ENCODE measurements around the gene DCHS1. TPM values are rescaled to one million over a fixed set of nuclear protein-coding genes. Genes with fewer than 3 reads are reported as not detected.

Gene DCHS1
- total RNA-seq, 2 experiments from 2014 or later: 0.23 to 0.29 TPM

GRCh38 chr11:6655020-6655789 lies 404 bp downstream of the DCHS1 start:
- ChIA-PET CTCF (no interaction called here), POLR2A (no interaction called here)
- no peak overlapping the region for H3K27ac Mint-ChIP-seq
- H3K36me3 Mint-ChIP-seq (ENCODE audit: low read depth): no peaks in the 10 kb centered on the region
- peaks cover 4% of the 10 kb centered on the region for H3K4me1 Mint-ChIP-seq (ENCODE audit: low read depth)
- peaks cover 13% of the 10 kb centered on the region for H3K27me3 Mint-ChIP-seq (ENCODE audit: low read depth)
- H3K9me3 Mint-ChIP-seq (ENCODE audit: insufficient read depth): no peaks in the 10 kb centered on the region
- DNase-seq (no peak), ATAC-seq (peak; percentile 44)
- H3K4me3 Mint-ChIP-seq: no peak overlapping the region

- CTCF ChIA-PET: interaction anchor here (1.0 to 2.1 kb wide), 5 partner anchors 14 to 50 kb away, joined by 3 to 8 read pairs (median 3); partner anchors contain the start of genes MRPL17, TAF10 and TPP1
- POLR2A ChIA-PET: no interaction called here
- DNase-seq (no peak), ATAC-seq (no peak)
- peaks cover 4% of the 10 kb centered on the region for H3K4me1 Mint-ChIP-seq (ENCODE audit: low read depth)
- no peaks in the 10 kb centered on the region for H3K9me3 Mint-ChIP-seq (ENCODE audit: insufficient read depth)
- peaks cover 13% of the 10 kb centered on the region for H3K27me3 Mint-ChIP-seq (ENCODE audit: low read depth)
- H3K36me3 Mint-ChIP-seq (ENCODE audit: low read depth): no peaks in the 10 kb centered on the region
- no peak overlapping the region for H3K27ac Mint-ChIP-seq
- H3K4me3 Mint-ChIP-seq: no peak overlapping the region
These were observed 1.2 kb downstream of the DCHS1 start for GRCh38 chr11:6654281-6655019.

GRCh38 chr11:6653656-6654055 lies 2.0 kb downstream of the DCHS1 start:
- Mint-ChIP-seq H3K27me3 (ENCODE audit: low read depth) (peaks cover 13% of the 10 kb centered on the region), H3K36me3 (ENCODE audit: low read depth) (no peaks in the 10 kb centered on the region), H3K4me3 (no peak overlapping the region), H3K4me1 (ENCODE audit: low read depth) (peaks cover 4% of the 10 kb centered on the region), H3K27ac (no peak overlapping the region), H3K9me3 (ENCODE audit: insufficient read depth) (no peaks in the 10 kb centered on the region)
- CTCF ChIA-PET: interaction anchor here (1.0 to 2.1 kb wide), 5 partner anchors 15 to 49 kb away, joined by 3 to 8 read pairs (median 3); partner anchors contain the start of genes MRPL17, TAF10 and TPP1
- DNase-seq: no peak
- POLR2A ChIA-PET: no interaction called here
- ATAC-seq: no peak

- ATAC-seq: no peak
- Mint-ChIP-seq H3K4me1 (ENCODE audit: low read depth) (peaks cover 4% of the 10 kb centered on the region), H3K36me3 (ENCODE audit: low read depth) (no peaks in the 10 kb centered on the region), H3K27me3 (ENCODE audit: low read depth) (peaks cover 13% of the 10 kb centered on the region), H3K27ac (no peak overlapping the region), H3K9me3 (ENCODE audit: insufficient read depth) (no peaks in the 10 kb centered on the region), H3K4me3 (no peak overlapping the region)
- POLR2A ChIA-PET: no interaction called here
- CTCF ChIA-PET: interaction anchor here (1.0 to 2.1 kb wide), 3 partner anchors 15 to 41 kb away, joined by 3 to 8 read pairs (median 7); partner anchors contain the start of genes MRPL17 and TAF10
- DNase-seq: no peak
These were observed 2.5 kb downstream of the DCHS1 start for GRCh38 chr11:6653097-6653496.

GRCh38 chr11:6652182-6652581 lies 3.4 kb downstream of the DCHS1 start:
- Mint-ChIP-seq H3K27ac (no peak overlapping the region), H3K4me1 (ENCODE audit: low read depth) (peaks cover 4% of the 10 kb centered on the region), H3K27me3 (ENCODE audit: low read depth) (peaks cover 13% of the 10 kb centered on the region), H3K9me3 (ENCODE audit: insufficient read depth) (no peaks in the 10 kb centered on the region), H3K4me3 (no peak overlapping the region), H3K36me3 (ENCODE audit: low read depth) (no peaks in the 10 kb centered on the region)
- ATAC-seq (no peak), DNase-seq (no peak)
- ChIA-PET CTCF (interaction anchor here (1.2 kb wide), 1 partner anchor 86 kb away, joined by 3 read pairs; no protein-coding TSS in a partner anchor), POLR2A (no interaction called here)

- peaks cover under 1% of the 10 kb centered on the region for H3K4me1 Mint-ChIP-seq (ENCODE audit: low read depth)
- peaks cover 2% of the 10 kb centered on the region for H3K27me3 Mint-ChIP-seq (ENCODE audit: low read depth)
- no peak for ATAC-seq
- H3K4me3 Mint-ChIP-seq: no peak overlapping the region
- H3K36me3 Mint-ChIP-seq (ENCODE audit: low read depth): no peaks in the 10 kb centered on the region
- CTCF ChIA-PET: interaction anchor here (1.5 to 4.8 kb wide), 2 partner anchors 32 to 39 kb away, joined by 4 to 22 read pairs; partner anchors contain the start of genes TAF10 and TPP1
- no peaks in the 10 kb centered on the region for H3K9me3 Mint-ChIP-seq (ENCODE audit: insufficient read depth)
- no peak for DNase-seq
- POLR2A ChIA-PET: no interaction called here
- no peak overlapping the region for H3K27ac Mint-ChIP-seq
These were observed 4.6 kb downstream of the DCHS1 start for GRCh38 chr11:6650980-6651379.

- ChIA-PET CTCF (interaction anchor here (0.6 to 4.8 kb wide), 8 partner anchors 15 to 486 kb away, joined by 3 to 22 read pairs (median 7); partner anchors contain the start of genes MRPL17, TAF10 and TPP1), POLR2A (interaction anchor here (0.6 kb wide), 1 partner anchor 36 kb away, joined by 3 read pairs; no protein-coding TSS in a partner anchor)
- H3K27me3 Mint-ChIP-seq (ENCODE audit: low read depth): no peaks in the 10 kb centered on the region
- H3K4me1 Mint-ChIP-seq (ENCODE audit: low read depth): no peaks in the 10 kb centered on the region
- H3K4me3 Mint-ChIP-seq: no peak overlapping the region
- ATAC-seq: no peak
- DNase-seq: no peak
- no peaks in the 10 kb centered on the region for H3K36me3 Mint-ChIP-seq (ENCODE audit: low read depth)
- H3K27ac Mint-ChIP-seq: no peak overlapping the region
- no peaks in the 10 kb centered on the region for H3K9me3 Mint-ChIP-seq (ENCODE audit: insufficient read depth)
These were observed 5.5 kb downstream of the DCHS1 start for GRCh38 chr11:6650104-6650503.

GRCh38 chr11:6648501-6648900 lies 7.1 kb downstream of the DCHS1 start:
- DNase-seq (no peak), ATAC-seq (no peak)
- no peak overlapping the region for H3K27ac Mint-ChIP-seq
- ChIA-PET POLR2A (no interaction called here), CTCF (interaction anchor here (1.3 to 4.8 kb wide), 6 partner anchors 10 to 269 kb away, joined by 3 to 22 read pairs (median 12); partner anchors contain the start of genes MRPL17 and TPP1)
- H3K27me3 Mint-ChIP-seq (ENCODE audit: low read depth): no peaks in the 10 kb centered on the region
- no peaks in the 10 kb centered on the region for H3K9me3 Mint-ChIP-seq (ENCODE audit: insufficient read depth)
- no peaks in the 10 kb centered on the region for H3K36me3 Mint-ChIP-seq (ENCODE audit: low read depth)
- H3K4me3 Mint-ChIP-seq: no peak overlapping the region
- no peaks in the 10 kb centered on the region for H3K4me1 Mint-ChIP-seq (ENCODE audit: low read depth)

- Mint-ChIP-seq H3K4me3 (no peak overlapping the region), H3K27me3 (ENCODE audit: low read depth) (no peaks in the 10 kb centered on the region), H3K27ac (no peak overlapping the region), H3K36me3 (ENCODE audit: low read depth) (no peaks in the 10 kb centered on the region), H3K4me1 (ENCODE audit: low read depth) (no peaks in the 10 kb centered on the region), H3K9me3 (ENCODE audit: insufficient read depth) (no peaks in the 10 kb centered on the region)
- no peak for DNase-seq
- ATAC-seq: no peak
- ChIA-PET POLR2A (interaction anchor here (1.3 kb wide), 1 partner anchor 29 kb away, joined by 10 read pairs; the partner anchor contains the start of gene TPP1), CTCF (interaction anchor here (0.7 to 4.8 kb wide), 5 partner anchors 11 to 35 kb away, joined by 3 to 22 read pairs (median 11); partner anchors contain the start of genes MRPL17 and TPP1)
These were observed 7.8 kb downstream of the DCHS1 start for GRCh38 chr11:6647836-6648235.

- Mint-ChIP-seq H3K9me3 (ENCODE audit: insufficient read depth) (no peaks in the 10 kb centered on the region), H3K4me1 (ENCODE audit: low read depth) (no peaks in the 10 kb centered on the region), H3K4me3 (no peak overlapping the region), H3K27ac (no peak overlapping the region), H3K36me3 (ENCODE audit: low read depth) (no peaks in the 10 kb centered on the region), H3K27me3 (ENCODE audit: low read depth) (no peaks in the 10 kb centered on the region)
- ChIA-PET POLR2A (interaction anchor here (0.7 to 1.5 kb wide), 4 partner anchors 18 to 690 kb away, joined by 3 to 10 read pairs (median 3); partner anchors contain the start of gene TPP1), CTCF (interaction anchor here (0.7 to 4.8 kb wide), 8 partner anchors 12 to 116 kb away, joined by 3 to 22 read pairs (median 4); partner anchors contain the start of genes MRPL17 and TPP1)
- ATAC-seq: peak; percentile 75
- peak; percentile 42 for DNase-seq
These were observed 8.5 kb downstream of the DCHS1 start for GRCh38 chr11:6646918-6647679.

GRCh38 chr11:6646576-6646917 lies 9.1 kb downstream of the DCHS1 start:
- ChIA-PET CTCF (interaction anchor here (1.0 to 4.8 kb wide), 6 partner anchors 12 to 116 kb away, joined by 3 to 22 read pairs (median 8); partner anchors contain the start of genes MRPL17 and TPP1), POLR2A (interaction anchor here (0.7 to 1.5 kb wide), 4 partner anchors 18 to 690 kb away, joined by 3 to 10 read pairs (median 3); partner anchors contain the start of gene TPP1)
- Mint-ChIP-seq H3K36me3 (ENCODE audit: low read depth) (no peaks in the 10 kb centered on the region), H3K9me3 (ENCODE audit: insufficient read depth) (no peaks in the 10 kb centered on the region), H3K4me3 (no peak overlapping the region), H3K4me1 (ENCODE audit: low read depth) (no peaks in the 10 kb centered on the region), H3K27me3 (ENCODE audit: low read depth) (no peaks in the 10 kb centered on the region), H3K27ac (no peak overlapping the region)
- ATAC-seq (no peak), DNase-seq (no peak)
